GM12872 (cell line): ENCODE data around the gene FAM200A.

Experiments used
- TF ChIP-seq, protein P1 (sequence below): IDR thresholded peaks from 3 replicates; pipeline ENCODE4 v1.5.1; 2011; ENCODE audit warnings: low read depth, mild to moderate bottlenecking, low read length, moderate library complexity; ENCODE audit not compliant: insufficient read depth

The FAM200A gene

DNA sequence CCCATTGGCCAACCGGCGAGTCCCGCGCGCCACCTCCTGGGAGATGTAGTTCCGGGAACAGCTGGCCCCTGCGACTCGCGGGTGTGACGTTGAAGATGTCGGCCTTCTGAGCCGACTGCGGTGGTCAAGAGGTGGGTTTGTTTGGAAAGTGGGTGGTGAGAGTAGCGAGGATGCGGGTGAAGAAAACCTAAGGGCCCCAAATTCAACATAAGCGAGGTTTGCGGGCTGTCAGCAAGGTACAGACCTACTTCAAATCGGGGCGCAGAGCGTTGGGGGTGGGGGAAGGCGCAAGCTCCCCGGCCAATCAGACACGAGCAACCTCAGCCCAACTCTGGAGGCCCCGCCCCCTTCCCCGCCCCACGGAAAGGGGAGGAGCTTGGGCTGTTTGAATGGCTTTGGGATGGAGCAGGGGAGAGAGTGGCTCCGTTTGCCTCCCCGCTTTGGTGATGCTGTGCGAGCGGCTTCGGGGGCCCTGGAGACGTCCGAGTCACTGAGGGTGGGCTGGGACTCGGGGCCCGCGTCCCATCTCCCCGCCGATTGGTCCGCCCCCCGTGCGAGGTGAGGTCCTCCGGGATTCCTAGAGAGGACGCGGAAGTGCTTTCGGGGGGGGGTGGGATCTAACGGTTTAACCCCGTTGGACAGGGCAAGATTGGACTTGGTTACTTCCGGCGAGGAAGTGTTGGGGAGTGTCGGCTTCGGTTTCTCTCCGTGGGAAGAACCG is 47.2 kb downstream of the FAM200A start, which contains the start of gene ZKSCAN5:
Gene ZKSCAN5 (plus strand): TSS at position 60 of the 721 bp plus-strand sequence. CDS start 1,383 bp downstream, outside the sequence.
- TF ChIP-seq, protein P1, sequence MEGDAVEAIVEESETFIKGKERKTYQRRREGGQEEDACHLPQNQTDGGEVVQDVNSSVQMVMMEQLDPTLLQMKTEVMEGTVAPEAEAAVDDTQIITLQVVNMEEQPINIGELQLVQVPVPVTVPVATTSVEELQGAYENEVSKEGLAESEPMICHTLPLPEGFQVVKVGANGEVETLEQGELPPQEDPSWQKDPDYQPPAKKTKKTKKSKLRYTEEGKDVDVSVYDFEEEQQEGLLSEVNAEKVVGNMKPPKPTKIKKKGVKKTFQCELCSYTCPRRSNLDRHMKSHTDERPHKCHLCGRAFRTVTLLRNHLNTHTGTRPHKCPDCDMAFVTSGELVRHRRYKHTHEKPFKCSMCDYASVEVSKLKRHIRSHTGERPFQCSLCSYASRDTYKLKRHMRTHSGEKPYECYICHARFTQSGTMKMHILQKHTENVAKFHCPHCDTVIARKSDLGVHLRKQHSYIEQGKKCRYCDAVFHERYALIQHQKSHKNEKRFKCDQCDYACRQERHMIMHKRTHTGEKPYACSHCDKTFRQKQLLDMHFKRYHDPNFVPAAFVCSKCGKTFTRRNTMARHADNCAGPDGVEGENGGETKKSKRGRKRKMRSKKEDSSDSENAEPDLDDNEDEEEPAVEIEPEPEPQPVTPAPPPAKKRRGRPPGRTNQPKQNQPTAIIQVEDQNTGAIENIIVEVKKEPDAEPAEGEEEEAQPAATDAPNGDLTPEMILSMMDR = no peak

DNA sequence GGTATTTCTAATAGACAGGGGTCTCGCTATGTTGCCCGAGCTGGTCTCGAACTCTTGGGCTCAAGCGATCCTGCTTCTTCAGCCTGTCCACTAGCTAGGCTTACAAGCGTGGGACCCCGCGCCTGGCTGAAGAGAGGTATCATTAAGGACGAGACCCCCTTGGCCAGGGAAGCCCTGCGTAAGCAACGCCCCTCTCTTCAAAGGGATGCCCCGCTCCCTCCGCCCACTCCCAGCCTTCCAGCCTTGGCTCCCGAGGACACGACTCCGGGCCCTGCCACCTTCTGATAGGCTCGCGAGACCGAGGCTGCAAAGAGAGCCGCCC is 47.7 kb downstream of the FAM200A start:
- TF ChIP-seq, protein P1 = no peak

DNA sequence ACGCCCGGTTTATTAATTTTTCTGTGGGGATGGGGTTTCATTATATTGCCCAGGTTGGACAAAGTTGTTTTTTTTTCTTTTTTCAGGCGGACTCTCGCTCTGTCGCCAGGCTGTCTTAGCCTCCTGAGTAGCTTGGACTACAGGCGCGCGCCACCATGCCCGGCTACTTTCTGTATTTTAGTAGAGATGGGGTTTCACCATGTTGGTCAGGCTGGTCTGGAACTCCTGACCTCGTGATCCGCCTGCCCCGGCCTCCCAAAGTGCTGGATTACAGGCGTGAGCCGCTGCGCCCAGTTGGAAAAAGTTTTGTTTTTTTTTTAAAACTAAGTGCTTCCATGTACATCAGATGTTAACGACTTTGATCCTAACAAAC is 51.3 kb downstream of the FAM200A start:
- TF ChIP-seq, protein P1 = no peak

DNA sequence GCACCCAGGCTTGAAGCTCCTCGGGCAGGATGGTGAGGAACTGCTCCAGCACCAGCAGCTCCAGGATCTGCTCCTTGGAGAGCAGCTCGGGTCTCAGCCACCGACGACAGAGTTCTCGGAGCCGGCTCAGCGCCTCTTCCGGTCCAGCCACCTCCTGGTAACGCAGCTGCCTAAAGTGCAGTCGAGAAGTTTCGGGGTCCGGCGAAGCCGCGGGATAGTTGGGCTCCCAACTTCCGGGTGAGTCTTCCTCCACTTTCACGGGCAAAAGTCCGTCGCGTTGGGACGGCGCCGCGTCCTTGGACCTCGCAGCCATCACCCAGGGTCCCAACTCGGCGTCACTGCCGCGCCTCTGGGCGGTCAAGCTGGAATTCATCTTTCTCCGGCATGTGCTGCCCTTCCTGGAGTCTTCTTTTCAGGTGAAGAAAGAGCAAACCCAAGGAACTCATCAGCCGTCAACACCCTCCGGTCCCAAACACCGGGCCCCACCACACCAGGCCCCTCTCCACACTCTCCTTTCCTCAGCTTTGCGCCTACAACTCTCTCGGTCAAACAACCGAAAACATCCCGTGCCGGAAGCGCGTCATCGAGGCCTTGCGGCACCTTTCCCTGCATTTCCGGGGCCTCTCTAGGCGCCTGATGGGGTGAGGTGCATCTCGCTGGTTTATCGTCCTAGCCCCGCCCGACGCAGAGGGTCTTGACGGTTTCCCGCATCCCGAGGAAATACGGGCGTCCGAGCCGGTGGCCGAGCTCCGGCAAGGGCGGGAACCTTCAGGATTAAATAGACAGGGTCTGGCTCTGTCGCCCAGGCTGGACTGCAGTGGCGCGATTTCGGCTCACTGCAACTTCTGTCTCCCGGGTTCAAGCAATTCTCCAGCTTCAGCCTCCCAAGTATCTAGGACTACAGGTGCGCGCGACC is 51.9 kb downstream of the FAM200A start, which contains the start of gene ZNF394:
Gene ZNF394 (minus strand): TSS at position 561 of the 916 bp plus-strand sequence. CDS start 188 bp downstream, at position 373.
- TF ChIP-seq, protein P1 = no peak

DNA sequence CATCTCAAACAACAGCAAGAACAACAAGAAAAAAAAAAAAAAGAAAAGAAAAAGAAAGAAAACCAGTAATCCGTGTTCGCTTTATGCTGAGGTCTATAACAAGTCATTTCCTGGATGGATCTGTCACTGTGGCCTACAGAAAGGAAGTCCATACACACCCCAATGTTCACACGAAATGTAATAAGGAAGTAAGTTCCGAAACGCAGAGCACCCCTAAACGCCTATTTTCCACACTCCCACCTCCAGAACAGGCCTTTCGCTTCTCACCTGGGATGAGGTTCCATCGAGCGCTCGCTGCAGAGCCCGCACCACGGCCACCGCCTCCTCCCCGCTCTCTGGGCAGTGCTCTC is 52.6 kb downstream of the FAM200A start:
- TF ChIP-seq, protein P1 = no peak

DNA sequence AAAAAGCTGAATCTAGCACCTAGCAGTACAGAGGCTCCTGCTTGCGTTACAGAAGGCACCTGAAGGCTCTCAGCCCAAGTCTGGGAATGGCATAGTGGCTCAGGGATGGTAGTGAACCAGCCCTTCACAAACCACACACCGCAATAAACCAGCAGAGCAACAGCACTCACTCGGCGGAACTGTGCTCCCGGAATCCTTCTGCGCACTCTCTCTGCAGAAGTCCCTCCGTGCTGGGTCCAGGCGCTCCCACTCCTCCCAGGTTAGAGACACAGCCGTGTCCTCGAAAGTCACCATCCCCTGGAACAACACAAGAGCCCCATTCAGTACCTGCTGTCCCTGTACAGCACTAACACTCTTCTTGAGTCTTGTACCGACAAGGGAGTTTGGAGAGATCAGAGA is 53.4 kb downstream of the FAM200A start:
- TF ChIP-seq, protein P1 = no peak

DNA sequence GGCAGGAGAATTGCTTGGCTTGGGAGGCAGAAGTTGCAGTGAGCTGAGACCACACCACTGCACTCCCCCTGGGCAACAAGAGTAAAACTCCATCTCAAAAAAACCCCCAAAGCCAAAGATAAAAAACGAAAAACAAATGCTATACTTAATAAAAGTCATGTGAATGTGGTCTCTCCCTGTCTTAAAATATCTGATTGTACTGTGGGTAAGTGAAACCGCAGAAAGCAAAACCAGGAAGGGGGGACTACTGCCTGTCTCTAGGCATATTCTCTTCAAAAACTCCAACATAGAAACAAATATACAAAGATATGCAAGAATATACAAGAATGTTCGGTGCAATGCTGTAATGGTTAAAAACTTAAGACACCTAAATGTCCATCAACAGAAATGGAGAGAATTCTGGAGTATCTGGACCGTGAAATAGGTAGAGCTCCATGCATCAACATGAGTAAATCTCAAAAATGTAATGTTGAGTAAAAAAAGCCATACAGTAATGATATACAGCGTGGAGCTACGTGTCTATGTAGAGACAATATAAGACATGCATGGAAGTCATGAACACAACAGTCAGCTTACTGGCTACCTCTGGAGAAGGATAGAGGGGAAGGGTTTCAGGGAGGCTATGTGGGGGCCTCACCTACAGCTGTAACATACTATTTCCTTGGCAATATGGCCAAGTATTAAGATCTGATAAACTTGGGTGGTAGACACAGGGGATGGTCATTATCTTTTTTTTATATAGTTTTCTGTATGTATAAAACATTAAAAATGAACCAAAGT is 54.0 kb downstream of the FAM200A start:
- TF ChIP-seq, protein P1 = no peak
